Measurements from ENCODE around the gene RNF111.

RNF111 gene

DNA sequence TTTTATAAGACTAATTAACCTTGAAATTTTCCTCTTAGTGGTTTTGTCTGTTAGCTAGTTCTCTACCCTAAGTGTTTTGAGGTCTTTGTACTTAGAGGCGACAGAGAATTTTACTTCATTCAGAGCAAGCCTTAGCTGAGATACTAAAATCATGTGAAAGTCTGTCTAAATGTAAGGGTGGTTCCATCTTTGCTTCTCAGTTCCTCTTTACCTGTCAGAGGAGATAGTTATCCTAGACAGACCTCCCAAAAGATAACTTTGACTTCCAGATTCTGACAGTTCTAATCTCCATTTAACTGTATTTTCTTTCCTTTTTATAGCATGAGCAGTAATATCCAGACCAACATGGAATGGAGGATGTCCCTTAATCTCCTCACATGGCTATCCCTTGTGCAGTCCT lies 34.7 kb downstream of the RNF111 start:
- no peak overlapping the region for H2AFZ ChIP-seq (ENCODE audit: low read length, unreplicated experiment)
- H3K27ac ChIP-seq (ENCODE audit: low read depth, low read length), result no peak overlapping the region
- peaks cover 72% of the 10 kb centered on the region for H3K79me2 ChIP-seq (ENCODE audit: control insufficient read depth, insufficient read depth, low read length, unreplicated experiment)
- peaks cover 10% of the 10 kb centered on the region; the same call in 1 of the 2 replicates for H3K36me3 ChIP-seq (ENCODE audit: insufficient read depth, low read length)
- H3K4me3 ChIP-seq (ENCODE audit: low read depth, low read length), result no peak overlapping the region
- H3K4me1 ChIP-seq (ENCODE audit: control insufficient read depth, insufficient read depth, low read length, unreplicated experiment), result peaks cover 13% of the 10 kb centered on the region
- no peaks in the 10 kb centered on the region for H3K27me3 ChIP-seq (ENCODE audit: insufficient read depth, low read length)

GRCh38 chr15:59026207-59026606 lies 38.7 kb downstream of the RNF111 start:
- H3K27me3 ChIP-seq (ENCODE audit: insufficient read depth, low read length), result no peaks in the 10 kb centered on the region
- no peak overlapping the region for H3K4me3 ChIP-seq (ENCODE audit: low read depth, low read length)
- peaks cover 18% of the 10 kb centered on the region for H3K36me3 ChIP-seq (ENCODE audit: insufficient read depth, low read length)
- no peak overlapping the region for H3K27ac ChIP-seq (ENCODE audit: low read depth, low read length)
- H2AFZ ChIP-seq (ENCODE audit: low read length, unreplicated experiment), result no peak overlapping the region
- H3K4me1 ChIP-seq (ENCODE audit: control insufficient read depth, insufficient read depth, low read length, unreplicated experiment), result peaks cover 3% of the 10 kb centered on the region
- H3K79me2 ChIP-seq (ENCODE audit: control insufficient read depth, insufficient read depth, low read length, unreplicated experiment), result peaks cover 65% of the 10 kb centered on the region

- no peaks in the 10 kb centered on the region for H3K27me3 ChIP-seq (ENCODE audit: insufficient read depth, low read length)
- peaks cover 23% of the 10 kb centered on the region for H3K36me3 ChIP-seq (ENCODE audit: insufficient read depth, low read length)
- H3K4me1 ChIP-seq (ENCODE audit: control insufficient read depth, insufficient read depth, low read length, unreplicated experiment), result peaks cover 3% of the 10 kb centered on the region
- H3K79me2 ChIP-seq (ENCODE audit: control insufficient read depth, insufficient read depth, low read length, unreplicated experiment), result peaks cover 68% of the 10 kb centered on the region
- H3K4me3 ChIP-seq (ENCODE audit: low read depth, low read length), result no peak overlapping the region
- no peak overlapping the region for H3K27ac ChIP-seq (ENCODE audit: low read depth, low read length)
- no peak overlapping the region for H2AFZ ChIP-seq (ENCODE audit: low read length, unreplicated experiment)
Observed at GRCh38 chr15:59028387-59028955, 41.0 kb downstream of the RNF111 start.

- peaks cover 3% of the 10 kb centered on the region for H3K4me1 ChIP-seq (ENCODE audit: control insufficient read depth, insufficient read depth, low read length, unreplicated experiment)
- peaks cover 27% of the 10 kb centered on the region for H3K36me3 ChIP-seq (ENCODE audit: insufficient read depth, low read length)
- no peaks in the 10 kb centered on the region for H3K27me3 ChIP-seq (ENCODE audit: insufficient read depth, low read length)
- no peak overlapping the region for H3K27ac ChIP-seq (ENCODE audit: low read depth, low read length)
- no peak overlapping the region for H2AFZ ChIP-seq (ENCODE audit: low read length, unreplicated experiment)
- peaks cover 69% of the 10 kb centered on the region for H3K79me2 ChIP-seq (ENCODE audit: control insufficient read depth, insufficient read depth, low read length, unreplicated experiment)
- H3K4me3 ChIP-seq (ENCODE audit: low read depth, low read length), result no peak overlapping the region
Observed at GRCh38 chr15:59029554-59029953, 42.1 kb downstream of the RNF111 start.

GRCh38 chr15:59035201-59035600 lies 47.7 kb downstream of the RNF111 start:
- no peak overlapping the region for H3K4me3 ChIP-seq (ENCODE audit: low read depth, low read length)
- H3K36me3 ChIP-seq (ENCODE audit: insufficient read depth, low read length), result peaks cover 35% of the 10 kb centered on the region
- H2AFZ ChIP-seq (ENCODE audit: low read length, unreplicated experiment), result no peak overlapping the region
- no peak overlapping the region for H3K27ac ChIP-seq (ENCODE audit: low read depth, low read length)
- H3K79me2 ChIP-seq (ENCODE audit: control insufficient read depth, insufficient read depth, low read length, unreplicated experiment), result peaks cover 66% of the 10 kb centered on the region
- H3K4me1 ChIP-seq (ENCODE audit: control insufficient read depth, insufficient read depth, low read length, unreplicated experiment), result no peaks in the 10 kb centered on the region
- H3K27me3 ChIP-seq (ENCODE audit: insufficient read depth, low read length), result no peaks in the 10 kb centered on the region

DNA sequence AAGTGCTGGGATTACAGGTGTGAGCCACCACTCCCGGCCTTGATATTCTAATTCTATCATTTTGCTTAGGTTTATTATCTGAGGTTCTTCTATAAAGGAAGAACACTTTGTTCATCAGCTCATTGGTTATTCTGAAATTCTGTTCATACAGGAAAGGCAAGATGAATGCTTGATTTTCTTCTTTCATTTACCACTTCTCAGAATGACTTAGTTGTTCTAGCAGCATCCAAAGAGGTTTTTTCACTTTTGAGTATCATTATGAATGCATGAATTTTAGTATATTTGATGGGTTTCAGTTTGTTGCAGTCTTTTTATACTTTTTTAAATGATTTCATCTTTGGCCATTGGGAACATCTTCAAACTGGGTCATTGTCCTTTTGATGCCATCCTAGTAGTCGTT lies 51.8 kb downstream of the RNF111 start:
- H3K4me3 ChIP-seq (ENCODE audit: low read depth, low read length), result no peak overlapping the region
- H3K79me2 ChIP-seq (ENCODE audit: control insufficient read depth, insufficient read depth, low read length, unreplicated experiment), result peaks cover 67% of the 10 kb centered on the region
- peaks cover 25% of the 10 kb centered on the region for H3K36me3 ChIP-seq (ENCODE audit: insufficient read depth, low read length)
- H3K27ac ChIP-seq (ENCODE audit: low read depth, low read length), result no peak overlapping the region
- H3K4me1 ChIP-seq (ENCODE audit: control insufficient read depth, insufficient read depth, low read length, unreplicated experiment), result no peaks in the 10 kb centered on the region
- H2AFZ ChIP-seq (ENCODE audit: low read length, unreplicated experiment), result no peak overlapping the region
- H3K27me3 ChIP-seq (ENCODE audit: insufficient read depth, low read length), result no peaks in the 10 kb centered on the region

GRCh38 chr15:59042041-59042440 lies 54.6 kb downstream of the RNF111 start:
- H2AFZ ChIP-seq (ENCODE audit: low read length, unreplicated experiment), result no peak overlapping the region
- H3K4me1 ChIP-seq (ENCODE audit: control insufficient read depth, insufficient read depth, low read length, unreplicated experiment), result no peaks in the 10 kb centered on the region
- H3K79me2 ChIP-seq (ENCODE audit: control insufficient read depth, insufficient read depth, low read length, unreplicated experiment), result peaks cover 57% of the 10 kb centered on the region
- H3K4me3 ChIP-seq (ENCODE audit: low read depth, low read length), result no peak overlapping the region
- peaks cover 7% of the 10 kb centered on the region for H3K36me3 ChIP-seq (ENCODE audit: insufficient read depth, low read length)
- H3K27ac ChIP-seq (ENCODE audit: low read depth, low read length), result no peak overlapping the region
- H3K27me3 ChIP-seq (ENCODE audit: insufficient read depth, low read length), result no peaks in the 10 kb centered on the region

DNA sequence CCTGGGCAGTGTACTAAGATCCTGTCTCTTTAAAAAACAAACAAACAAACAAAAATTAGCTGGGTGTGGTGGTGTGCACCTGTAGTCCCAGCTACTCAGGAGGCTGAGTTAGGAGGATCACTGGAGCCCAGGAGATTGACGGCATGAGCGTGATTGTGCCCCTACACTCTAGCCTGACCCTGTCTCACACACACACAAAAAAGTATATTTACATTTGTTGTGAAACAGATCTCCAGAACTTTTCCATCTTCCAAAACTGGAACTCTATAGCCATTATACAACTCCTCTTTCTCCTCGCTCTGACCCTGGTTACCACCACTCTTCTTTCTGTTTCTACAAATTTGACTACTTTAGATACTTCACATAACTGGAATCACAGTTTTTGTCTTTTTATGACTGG lies 61.4 kb downstream of the RNF111 start:
- H3K79me2 ChIP-seq (ENCODE audit: control insufficient read depth, insufficient read depth, low read length, unreplicated experiment), result peaks cover 29% of the 10 kb centered on the region
- no peaks in the 10 kb centered on the region for H3K4me1 ChIP-seq (ENCODE audit: control insufficient read depth, insufficient read depth, low read length, unreplicated experiment)
- H3K27ac ChIP-seq (ENCODE audit: low read depth, low read length), result no peak overlapping the region
- no peak overlapping the region for H2AFZ ChIP-seq (ENCODE audit: low read length, unreplicated experiment)
- no peak overlapping the region for H3K4me3 ChIP-seq (ENCODE audit: low read depth, low read length)
- H3K36me3 ChIP-seq (ENCODE audit: insufficient read depth, low read length), result peaks cover 3% of the 10 kb centered on the region
- H3K27me3 ChIP-seq (ENCODE audit: insufficient read depth, low read length), result no peaks in the 10 kb centered on the region

DNA sequence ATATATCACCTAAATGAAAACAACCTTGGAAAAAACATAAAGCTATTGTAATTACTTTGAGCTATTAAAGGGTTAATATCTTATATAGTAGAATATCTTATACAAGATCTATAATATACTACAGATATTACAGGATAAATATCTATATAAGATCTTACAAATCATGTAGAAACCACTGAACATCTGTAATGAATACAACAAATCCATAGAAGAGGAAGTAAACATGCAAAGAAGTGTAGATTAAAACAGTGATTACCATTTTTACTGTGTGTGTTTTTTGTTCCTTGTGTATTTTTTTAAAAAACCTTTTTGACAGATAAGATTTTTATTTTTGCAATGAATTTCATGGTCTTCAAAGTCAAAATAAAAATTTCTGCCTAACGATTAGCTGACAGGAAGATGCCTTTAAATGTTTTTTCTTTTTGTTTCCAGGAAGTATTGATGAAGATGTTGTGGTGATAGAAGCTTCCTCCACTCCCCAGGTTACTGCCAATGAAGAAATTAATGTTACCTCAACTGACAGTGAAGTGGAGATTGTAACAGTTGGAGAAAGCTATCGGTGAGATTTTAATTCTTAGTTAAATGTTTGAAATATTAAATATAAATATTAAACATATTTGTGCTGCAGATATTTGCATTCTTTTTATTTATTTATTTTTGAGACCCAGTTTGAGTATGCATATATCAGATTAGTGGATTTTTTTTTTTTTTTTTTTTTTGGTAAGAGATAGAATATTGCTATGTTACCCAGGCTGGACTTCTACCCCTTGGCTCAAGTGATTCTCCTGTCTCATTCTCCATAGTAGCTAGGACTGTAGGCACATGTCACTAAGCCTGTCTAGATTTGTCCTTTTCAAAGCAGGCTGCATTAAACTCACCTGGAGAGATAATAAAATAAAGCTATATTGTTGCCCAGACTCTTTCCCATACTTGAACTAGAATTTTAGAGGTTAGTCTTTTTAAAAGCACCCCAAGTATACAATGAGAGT lies 64.7 kb downstream of the RNF111 start:
- no peak overlapping the region for H3K4me3 ChIP-seq (ENCODE audit: low read depth, low read length)
- no peaks in the 10 kb centered on the region for H3K27me3 ChIP-seq (ENCODE audit: insufficient read depth, low read length)
- H2AFZ ChIP-seq (ENCODE audit: low read length, unreplicated experiment), result no peak overlapping the region
- H3K4me1 ChIP-seq (ENCODE audit: control insufficient read depth, insufficient read depth, low read length, unreplicated experiment), result no peaks in the 10 kb centered on the region
- H3K36me3 ChIP-seq (ENCODE audit: insufficient read depth, low read length), result peaks cover 19% of the 10 kb centered on the region
- no peak overlapping the region for H3K27ac ChIP-seq (ENCODE audit: low read depth, low read length)
- H3K79me2 ChIP-seq (ENCODE audit: control insufficient read depth, insufficient read depth, low read length, unreplicated experiment), result peaks cover 15% of the 10 kb centered on the region

DNA sequence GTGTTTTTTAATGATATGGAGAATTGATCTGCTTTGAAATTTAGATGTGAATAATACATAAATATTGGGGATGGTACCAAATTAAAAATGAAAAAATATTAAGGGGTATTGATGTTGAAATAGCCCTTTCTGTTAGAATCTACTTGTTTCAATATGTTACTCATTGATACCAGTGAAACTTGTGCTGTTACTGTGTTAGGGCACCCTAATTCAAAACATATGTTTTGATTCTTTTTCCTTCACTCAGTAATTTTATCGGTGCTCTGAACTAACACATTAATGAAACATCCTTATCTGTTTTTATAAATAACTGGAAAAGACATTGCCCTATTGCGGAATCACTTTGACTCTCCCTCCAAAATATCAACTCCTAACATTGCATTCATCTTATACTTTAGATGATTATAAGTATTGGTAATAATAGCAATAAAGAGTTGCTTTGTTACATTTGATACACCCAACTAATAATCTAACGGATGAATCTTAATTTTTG lies 65.5 kb downstream of the RNF111 start:
- Histone ChIP-seq H3K36me3 (ENCODE audit: insufficient read depth, low read length) (peaks cover 22% of the 10 kb centered on the region), H3K27me3 (ENCODE audit: insufficient read depth, low read length) (no peaks in the 10 kb centered on the region), H3K79me2 (ENCODE audit: control insufficient read depth, insufficient read depth, low read length, unreplicated experiment) (peaks cover 14% of the 10 kb centered on the region)

More for the DNA sequence above, 65.5 kb downstream of the RNF111 start:
- Histone ChIP-seq H3K4me1 (ENCODE audit: control insufficient read depth, insufficient read depth, low read length, unreplicated experiment) (no peaks in the 10 kb centered on the region), H2AFZ (ENCODE audit: low read length, unreplicated experiment) (no peak overlapping the region), H3K4me3 (ENCODE audit: low read depth, low read length) (no peak overlapping the region), H3K27ac (ENCODE audit: low read depth, low read length) (no peak overlapping the region)
